ENCODE results near the gene TSPAN14.
A peak's percentile ranks its signal among the peaks of the same experiment; 100 is the strongest.

TSPAN14 gene

DNA sequence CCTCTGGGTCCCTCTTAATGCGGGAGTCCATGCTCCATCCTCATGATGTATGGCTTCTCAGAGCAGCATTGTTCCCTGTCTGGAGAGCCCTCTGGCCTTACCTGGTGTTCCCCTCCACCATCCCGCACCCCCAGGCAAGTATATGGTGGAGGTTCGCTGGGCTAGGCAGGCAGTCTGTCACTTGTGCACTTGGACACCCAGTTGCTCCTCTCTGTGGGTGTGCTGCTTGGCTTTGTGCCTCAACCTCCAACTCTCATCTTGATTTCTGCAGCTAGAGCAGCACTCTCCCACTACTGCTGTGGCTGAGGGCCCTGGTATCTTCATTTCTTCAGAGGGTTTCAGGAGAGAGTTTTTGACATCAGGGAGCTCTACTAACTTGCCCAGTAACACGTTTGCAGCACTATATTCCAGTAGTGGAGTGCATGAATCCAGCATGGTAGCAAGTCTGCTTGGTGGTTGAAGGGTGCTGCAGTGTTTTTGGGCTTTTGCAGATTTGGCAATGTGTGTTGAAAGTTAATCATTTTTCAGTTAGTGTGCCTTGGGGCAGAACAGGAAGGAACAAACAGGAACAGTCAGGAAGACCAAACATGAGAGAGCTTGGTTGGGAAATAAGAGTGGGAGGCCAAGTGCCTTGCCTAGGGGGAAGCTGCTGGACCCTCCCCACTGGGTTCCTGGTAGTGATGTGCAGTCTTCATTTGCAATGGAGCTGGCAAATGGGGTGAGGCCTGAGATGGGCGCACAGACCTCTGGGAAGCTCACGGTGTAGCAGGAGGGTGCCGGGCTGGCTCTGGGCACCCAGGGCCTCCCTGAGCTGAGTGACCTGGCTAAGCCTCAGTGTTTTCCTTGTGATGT, 37.4 kb downstream of the TSPAN14 start:
- no peak for DNase-seq

DNA sequence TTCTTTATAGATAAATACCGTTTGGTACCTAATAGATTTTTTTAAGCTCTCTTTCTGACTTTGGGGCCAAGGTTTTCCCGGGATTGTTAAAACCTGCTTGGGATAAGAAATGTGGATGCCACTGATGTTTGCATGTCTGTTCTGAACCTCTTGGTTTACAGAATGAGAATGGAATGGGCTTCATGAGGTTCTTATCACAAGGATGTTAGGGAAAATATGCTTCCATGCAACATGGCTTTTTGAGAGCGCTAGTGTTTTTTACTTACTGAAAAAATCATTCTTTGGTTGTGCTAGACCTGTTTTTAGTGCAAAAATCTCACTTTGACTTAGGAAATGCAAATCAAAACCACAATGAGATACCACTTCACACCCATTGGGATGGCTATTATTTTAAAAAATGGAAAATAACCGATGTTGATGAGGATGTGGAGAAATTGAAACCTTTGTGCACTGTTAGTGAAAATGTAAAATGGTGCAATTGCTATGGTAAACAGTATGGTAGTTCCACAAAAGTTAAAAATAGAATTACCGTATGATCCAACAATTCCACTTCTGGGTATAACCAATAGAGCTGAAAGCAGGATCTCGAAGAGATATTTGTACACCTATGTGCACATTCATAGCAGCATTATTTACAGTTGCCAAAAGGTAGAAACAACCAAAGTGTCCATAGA, 38.9 kb downstream of the TSPAN14 start:
- no peak for DNase-seq

DNA sequence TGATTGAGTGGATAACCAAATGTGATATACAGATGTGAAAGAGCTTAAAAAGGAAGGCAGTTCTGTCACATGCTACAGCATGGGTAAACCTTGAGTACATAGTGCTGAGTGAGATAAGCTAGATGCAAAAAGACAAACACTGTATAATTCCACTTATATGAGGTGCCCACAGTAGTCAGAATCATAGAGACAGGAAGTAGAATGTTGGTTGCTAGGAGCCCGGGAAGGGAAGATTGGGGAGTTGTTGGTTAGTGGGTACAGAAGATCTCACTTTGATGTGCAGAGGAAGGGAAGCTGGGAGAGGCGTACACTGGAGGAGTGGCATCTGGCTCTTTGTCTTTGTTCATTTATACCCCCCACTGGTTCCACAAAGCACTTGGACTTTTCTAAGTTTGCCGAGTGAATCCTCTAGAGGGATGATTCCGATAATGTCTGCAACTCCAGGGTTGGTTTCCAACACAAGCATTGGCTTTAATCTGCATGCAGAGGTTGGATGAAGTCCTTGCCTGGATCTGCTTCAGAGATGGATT, 39.5 kb downstream of the TSPAN14 start:
- peak; percentile 44 for DNase-seq

DNA sequence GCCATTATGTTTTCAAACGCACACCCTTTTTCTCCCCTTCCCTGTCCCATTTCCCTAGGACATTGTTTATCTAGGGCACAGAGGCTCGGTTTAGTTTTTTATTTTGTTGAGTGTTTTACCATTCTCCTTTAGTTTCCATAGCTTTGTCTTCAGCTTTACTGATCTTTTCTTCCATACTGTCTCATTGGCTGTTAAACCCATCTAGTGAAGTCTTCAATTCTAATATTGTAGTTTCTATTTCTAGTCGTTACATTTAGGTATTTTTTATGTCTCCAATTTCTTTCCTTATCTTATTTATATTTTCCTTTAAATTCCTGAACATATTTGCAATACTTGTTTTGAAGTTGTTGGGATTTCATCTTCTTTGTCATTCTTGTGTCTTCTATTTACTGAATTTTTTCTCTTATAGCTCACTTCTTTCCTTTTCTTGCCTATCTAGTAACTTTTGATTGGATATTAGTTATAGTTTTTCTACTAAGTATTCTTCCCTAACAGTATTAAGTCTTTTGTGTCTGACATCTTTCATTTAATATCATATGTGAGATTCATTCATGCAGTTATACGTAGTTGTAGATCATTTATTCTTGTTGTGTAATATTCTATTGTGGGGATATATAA, 42.6 kb downstream of the TSPAN14 start:
- DNase-seq: no peak

DNA sequence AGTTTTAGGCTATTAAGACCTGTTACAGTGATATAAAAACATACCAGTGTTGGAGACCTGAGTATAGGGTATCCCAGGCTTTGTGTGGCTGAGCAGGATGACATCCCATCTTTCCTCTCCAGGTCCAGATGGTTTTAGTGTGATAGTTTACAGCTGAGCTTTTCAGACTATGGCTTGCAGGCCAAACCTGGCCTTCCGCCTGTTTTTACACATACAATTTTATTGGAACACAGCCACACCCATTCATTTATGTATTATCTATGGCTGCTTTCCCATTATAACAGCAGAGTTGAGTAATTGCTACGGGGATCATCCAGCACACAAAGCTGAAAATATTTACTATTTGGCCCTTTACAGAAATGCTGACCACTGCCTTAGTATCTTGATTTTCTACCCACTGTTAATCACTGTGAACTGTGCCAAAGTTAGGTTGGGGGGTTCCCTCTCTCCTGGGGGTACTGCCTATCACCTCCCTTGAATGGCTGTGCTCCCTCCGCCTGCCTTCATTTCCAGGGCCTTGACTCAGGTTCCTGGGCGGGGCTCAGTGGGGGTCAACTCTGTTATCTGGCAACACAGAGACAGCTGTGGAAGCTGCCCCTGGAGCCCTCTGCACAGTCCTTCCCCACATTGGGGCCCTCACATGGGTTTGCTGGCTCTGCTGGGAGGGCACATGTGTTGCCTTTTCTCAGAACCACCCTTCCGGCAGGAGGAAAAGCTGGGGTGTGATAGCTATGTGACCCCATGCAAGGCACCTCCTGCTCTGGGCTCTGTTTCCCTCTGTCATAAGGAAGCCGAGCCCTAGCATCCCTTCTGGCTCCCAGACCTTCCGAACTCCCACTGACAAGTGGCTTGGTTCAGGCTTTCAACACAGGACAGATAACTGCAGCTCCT, 43.3 kb downstream of the TSPAN14 start:
- peak; percentile 34 for DNase-seq

DNA sequence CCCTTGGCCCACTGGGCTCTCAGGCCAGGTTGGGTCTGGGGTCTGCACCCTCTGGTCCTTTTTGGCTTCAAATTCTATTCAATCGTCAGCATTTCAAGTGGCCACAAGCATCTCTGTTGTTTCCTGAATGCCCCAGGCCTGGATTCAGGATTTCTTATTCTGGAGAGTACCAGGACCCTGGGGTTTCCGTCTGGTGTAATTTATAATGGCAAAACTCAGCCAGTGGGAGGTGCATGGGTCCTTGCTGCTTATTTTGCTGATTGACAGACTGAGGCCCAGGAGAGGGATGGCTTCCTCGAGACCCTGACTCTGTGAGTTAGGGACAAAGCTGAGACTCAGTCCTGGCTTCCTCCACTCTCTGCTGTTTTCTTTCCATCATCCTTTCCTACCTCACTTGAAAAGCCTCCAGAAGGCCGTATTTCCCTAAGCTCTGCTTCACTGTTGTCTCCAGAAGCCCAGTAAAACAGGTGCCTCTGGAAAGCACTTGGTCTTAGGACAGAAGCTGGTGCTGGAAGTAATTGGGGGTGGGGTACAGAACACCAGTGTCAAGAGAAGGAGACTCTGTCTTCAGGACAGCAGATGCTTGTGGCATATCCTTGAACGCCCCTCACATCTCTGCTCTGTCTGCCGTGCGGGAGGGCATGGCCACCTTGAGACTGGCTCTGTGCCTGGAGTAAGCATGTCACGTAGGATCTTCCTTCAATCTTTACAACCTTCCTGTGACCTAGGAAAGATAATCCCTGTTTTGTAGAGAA, 44.1 kb downstream of the TSPAN14 start:
- no peak for DNase-seq

DNA sequence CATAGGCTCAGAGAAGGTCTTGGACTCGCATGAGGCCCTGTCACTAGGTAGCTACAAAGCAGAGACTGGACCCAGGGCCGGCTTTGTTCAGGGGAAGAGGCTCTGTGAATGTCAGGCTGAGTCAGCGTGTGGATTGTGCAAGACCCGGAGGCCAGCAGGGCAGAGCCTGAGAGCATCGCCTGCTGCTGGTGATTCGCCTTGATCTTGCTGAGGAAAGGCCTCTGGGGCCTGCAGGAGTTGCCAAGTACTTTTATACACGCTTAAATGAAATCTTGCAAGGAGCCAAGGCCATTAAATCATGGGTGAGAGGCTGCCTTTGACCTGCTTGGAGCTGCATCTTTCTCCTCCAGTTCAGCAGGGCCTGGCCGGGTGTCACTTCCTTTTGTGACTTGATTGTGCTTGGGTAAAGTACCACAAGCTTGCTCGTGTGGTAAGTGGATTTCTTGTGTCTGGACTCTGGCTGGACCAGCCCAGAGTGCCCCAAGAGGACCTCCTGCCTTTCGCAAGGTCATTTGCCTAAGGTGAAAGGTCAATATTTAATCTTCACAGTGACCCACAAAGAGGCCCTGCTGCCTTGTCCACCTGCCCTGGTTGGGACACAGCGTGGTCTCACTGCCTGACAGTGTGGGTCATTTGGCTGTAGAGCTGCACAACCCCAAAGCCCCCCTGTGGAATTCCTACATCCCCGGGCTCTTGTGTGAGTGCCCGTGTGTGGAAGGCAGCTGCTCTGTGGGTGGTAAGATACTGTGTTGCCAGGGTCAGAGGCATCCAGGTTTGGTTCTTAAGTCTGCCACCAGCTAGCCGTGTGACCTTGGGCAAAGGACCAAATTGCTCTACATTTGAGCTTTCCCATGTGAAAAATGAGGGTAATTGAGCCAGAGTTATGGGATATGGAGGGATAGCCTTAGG, 45.0 kb downstream of the TSPAN14 start:
- DNase-seq: peak; percentile 70

DNA sequence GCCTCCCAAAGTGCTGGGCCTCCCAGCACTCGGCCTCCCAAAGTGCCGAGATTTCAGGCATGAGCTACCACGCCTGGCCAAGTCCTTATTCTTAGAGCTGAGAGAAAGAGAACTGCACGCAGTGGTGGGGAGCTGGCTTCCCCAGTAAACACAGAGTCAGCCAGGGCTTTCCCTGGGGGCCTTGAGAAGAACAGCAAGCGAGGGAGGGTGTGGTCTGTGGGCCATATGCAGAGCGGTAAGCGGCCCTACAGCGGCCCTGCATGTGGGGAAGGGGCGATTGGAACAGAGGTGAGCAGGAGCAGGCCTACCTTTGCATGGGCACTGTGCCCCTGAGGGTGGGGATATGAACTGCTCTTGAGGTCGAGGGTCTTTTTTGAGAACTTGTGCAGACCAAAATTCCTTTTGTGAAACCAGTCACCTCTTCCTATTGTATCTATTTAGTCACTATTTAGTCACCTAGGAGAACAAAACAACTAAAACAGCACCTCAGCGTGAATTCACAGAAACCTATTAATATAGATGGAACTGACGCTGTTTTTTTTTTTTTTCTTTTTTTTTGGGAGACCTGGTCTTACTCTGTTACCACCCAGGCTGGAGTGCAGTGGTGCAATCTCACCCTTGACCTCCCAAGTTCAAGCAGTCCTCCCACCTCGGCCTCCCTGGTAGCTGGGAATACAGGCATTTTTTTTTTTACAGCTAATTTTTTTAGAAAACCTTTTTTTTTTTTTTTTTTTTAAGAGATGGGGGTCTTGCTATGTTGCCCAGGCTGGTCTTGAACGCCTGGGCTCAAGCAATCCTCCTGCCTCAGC, 46.7 kb downstream of the TSPAN14 start:
- peak; percentile 45 for DNase-seq

DNA sequence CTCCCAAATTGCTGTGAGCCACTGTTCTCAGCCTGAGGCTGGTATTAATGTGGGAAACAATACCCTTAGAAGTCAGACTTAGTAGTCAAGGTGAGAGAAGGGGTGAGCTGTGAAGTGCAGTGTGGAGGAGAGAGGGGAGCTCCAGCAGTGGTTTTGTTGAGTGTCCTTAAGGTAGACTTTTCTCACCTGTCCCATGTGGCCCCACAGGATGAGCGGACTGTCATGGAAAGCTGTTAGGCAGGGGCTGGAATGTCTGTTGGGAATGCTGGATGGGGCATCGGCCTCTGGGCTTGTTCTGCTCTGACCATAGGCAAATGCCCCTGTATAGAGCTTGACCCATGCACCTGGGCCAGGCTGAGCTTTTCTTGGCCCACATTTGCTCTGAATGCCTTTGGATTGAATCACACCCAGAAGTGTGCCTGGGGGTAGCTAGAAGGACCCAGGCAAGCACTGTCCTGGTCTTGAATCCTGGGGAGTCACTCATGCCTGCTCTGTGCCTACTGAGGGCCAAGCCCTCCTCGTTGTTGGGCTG, 47.3 kb downstream of the TSPAN14 start:
- DNase-seq: no peak

DNA sequence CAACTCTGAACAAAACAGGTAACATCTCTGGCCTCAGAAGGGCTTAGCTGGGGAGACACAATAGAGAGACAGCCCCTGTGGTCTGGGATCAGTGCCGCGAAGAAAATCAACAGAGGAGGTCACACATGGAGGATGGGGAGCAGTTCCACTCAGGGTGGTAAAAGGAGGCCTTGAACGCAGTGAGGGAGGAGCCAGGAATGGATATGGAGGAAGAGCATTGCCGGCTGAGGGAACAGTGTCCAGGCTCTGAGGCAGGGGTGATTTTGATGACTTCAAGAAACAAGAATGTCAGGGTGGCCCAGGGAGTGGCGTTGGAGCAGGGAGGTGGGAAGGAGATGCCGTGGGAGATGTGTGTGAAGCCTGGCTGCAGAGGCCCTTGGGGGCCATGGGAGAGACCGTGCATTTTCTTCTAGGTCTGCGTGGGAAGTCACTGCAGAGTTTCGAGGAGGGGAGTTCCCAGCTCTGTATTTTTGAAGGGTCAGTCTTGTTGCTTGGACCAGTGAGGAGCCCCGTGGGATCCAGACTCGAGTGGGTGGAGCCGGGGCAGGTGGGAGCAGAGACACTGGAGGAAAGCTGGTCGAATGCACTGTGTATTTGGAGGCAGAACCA, 47.9 kb downstream of the TSPAN14 start:
- DNase-seq: no peak

DNA sequence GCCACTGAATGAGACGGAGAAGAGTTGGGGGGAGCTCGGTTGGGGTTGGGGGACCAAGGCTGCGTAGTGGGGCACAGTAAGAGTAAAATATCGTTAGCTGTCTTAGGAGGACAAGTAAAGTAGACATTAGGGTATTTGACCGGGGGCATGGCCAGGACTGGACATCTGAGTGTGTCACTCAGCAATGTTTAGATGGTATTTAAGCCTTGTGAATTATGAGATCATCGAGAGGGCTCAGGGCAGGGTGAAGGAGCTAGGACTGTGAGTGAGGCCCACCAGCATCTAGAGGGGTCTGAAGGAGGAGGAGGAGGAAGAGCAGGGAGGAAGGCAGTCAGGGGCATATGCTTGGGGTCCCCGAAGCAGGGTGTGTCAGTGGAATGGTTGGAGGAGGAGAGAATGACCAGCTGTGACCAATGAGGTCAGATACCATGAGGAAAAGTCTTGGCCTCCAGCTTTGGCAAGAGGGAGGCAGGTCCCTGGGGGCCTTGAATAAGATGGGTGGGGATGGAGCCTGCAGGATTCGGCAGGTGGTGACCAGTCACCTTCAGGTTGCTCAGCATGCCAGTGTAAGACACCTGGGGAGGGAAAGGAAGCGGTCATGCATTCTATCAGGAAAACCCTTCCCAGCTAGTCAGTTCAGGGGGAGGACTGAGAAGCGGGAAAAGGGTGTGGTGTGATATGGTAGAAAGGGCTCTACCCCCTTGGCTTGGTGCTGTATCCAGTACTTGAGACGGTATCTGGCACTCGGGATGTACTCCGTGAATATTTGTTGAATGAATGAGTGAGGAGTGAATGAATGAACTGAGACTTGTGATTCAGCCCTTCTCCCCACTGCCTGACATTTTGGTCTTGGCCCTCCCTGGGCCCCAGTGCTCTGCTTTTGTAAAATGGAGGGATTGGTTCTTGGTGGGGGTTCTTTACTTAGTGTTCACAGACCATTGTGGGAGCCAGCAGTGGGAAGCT, 48.8 kb downstream of the TSPAN14 start:
- DNase-seq: no peak

DNA sequence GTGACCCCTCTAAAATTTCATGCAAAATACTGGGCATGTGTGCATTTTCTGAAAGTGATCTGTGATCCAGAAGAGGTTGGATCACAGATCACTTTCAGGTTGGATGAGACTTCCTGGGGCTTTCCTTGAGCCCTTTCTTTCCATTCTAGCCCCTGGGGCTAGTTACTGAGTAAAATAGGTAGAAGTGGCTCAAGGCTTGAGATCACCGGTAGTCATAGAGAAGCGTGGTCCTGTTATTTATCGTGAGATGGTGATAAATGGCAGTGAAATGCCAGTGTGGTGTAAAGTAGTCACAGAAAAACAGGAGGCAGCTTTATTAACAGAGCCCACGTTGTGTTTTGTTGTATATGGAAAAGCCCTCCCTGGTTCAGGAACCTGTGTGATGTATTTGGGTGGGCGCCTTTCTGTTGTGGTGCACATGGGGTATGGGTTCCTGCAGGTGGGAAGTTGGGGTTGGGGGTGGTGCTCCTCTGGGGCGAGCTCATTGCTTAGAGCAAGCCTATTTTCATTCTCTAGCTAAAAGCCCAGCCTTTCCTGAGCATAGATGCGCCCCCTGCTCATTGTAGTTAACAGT, 49.6 kb downstream of the TSPAN14 start:
- DNase-seq: no peak

DNA sequence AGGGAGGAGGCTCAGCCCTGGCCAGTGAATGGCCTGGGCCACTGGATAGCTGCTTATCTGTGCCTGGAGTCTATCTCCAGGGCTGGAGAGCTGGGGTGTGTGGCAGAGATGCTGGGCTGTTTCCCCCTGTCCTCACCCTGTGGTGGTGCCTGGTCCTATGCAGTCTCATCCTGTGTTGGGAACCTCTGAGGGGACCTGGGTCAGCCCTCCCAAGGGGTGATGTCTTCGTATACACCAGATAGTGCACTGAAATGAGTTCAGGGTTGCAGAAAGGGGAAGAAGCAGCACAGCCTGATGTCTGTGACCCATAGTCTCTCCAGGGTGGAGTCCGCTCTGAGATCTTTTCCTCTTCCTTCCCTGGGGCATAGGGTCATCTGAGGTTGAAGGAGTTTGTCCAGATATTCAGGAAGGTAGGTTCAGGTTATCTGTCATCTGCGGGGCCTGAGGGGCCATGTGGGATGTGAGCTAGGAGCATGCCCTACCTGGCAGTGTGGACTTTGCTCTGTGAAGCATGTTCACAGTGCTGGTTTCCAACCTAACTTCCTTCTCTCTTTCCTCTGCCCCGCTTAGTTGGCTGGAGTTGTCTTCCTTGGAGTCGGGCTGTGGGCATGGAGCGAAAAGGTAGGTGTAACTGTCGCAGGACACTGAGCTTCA, 50.2 kb downstream of the TSPAN14 start:
- DNase-seq: no peak

DNA sequence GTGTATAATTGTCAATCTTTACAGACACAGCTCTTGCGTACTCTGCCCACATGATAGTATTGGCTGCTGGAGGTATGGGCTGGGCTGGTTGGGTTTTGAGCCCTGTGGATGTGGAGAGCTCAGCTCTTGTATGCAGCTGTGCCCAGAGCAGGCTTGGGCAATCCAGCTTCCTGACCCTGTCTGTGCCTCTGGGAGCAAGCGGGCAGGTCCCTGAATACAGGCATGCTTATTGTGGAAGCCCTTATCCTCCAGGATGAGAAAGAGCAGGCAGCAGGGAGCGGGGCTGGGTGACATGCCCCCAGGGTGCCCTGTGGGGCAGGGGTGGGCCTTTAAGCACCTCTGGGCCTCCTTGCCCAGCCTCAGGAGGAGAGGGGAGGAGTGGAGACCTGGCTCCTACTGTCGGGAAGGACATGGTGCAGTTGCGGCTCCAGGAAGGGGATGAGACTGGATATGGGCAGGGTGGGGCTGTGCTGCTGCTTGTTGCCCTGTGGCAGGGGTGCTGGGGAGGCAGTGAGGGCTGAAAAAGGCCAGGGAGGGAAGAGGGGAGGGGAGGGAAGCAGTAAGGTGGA, 50.9 kb downstream of the TSPAN14 start:
- peak; percentile 39 for DNase-seq

DNA sequence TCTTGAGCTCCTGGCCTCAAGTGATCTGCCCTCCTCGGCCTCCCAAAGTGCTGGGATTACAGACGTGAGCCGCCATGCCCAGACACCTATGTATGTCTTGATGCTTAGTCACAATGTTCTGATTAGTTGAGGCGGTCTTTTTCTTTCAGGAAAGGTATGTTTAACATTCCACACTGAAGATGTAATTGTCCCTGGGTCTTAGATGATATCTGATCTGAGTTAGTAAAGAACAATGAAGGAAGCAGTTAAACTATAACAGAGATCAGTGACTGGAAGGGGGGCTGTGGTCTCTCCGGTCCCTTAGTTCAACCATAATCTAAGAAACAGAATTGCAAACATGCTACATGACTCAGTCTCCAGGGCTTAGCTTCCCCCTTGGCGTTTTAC, 52.1 kb downstream of the TSPAN14 start:
- DNase-seq: no peak

DNA sequence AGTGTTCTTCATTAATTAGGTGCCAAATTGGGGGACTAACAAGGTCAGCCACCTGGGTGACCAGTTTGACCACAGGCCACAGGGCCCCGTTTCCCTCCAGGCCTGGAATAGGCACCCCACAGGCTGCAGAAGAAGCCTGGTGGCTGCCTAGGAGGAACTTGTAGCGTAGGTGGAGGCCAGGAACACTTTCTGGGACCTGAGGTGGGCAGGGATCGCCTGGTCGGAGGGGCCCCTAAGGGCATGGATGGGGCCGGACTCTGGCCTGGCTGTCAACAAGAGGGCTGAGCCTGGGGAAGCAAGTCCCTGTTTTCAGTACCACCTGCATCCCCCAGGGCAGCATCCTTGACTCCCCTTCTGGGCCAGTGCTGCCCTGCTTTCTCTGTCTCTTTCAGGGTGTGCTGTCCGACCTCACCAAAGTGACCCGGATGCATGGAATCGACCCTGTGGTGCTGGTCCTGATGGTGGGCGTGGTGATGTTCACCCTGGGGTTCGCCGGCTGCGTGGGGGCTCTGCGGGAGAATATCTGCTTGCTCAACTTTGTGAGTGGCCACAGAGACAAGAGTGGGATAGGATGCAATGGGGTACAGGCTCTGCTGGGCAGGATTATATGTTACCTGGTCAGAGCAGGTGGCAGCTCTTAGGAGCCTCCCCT, 52.9 kb downstream of the TSPAN14 start:
- no peak for DNase-seq

Data from CD4-positive, alpha-beta T cell treated with Interleukin-17A for 4 hours (primary cell).